HepG2 (cell line): ENCODE results near the gene POLDIP3. TPM values are rescaled to one million over a fixed set of nuclear protein-coding genes. Genes with fewer than 3 reads are reported as not detected.

Source experiments
- FOXK2 ChIP-seq: fragments of 450-650 bp; IDR thresholded peaks from 2 replicates; pipeline ENCODE4 v1.6.1; 2016
- NR3C1 ChIP-seq: sonication (generic); formaldehyde crosslinking; IDR thresholded peaks from 2 replicates; pipeline ENCODE4 v1.4.0; 2020; ENCODE audit warnings: missing genetic modification reagents
- ZBTB38 ChIP-seq: sonication (generic); formaldehyde crosslinking; IDR thresholded peaks from 2 replicates; pipeline ENCODE4 v1.5.1; 2020; ENCODE audit warnings: mild to moderate bottlenecking, missing genetic modification reagents
- ZNF317 ChIP-seq: sonication (generic); formaldehyde crosslinking; IDR thresholded peaks from 2 replicates; pipeline ENCODE4 v1.5.0; 2020; ENCODE audit warnings: mild to moderate bottlenecking, missing genetic modification reagents
- ZNF891 ChIP-seq: sonication (generic); formaldehyde crosslinking; IDR thresholded peaks from 2 replicates; pipeline ENCODE4 v1.5.0; 2020; ENCODE audit warnings: mild to moderate bottlenecking, missing genetic modification reagents
- polyA plus RNA-seq, 8 experiments: library from polyadenylated mRNA; depleted of rRNA in 3 of 8; stranded (reverse) in 7 of 8; unstranded in 1 of 8; fragments of >200 nt; fragmentation: Illumina TruSeq in 4 of 8; extraction: Trizol in 4 of 8; gene quantifications; 2 replicates each; pipeline versions ENCODE4 v1.2.1 to v1.2.3, GENCODE V29; 2011 to 2016; ENCODE audit warnings: low read depth in 4 of 8, missing spikeins in 1 of 8, mixed read lengths in 1 of 8; ENCODE audit not compliant: insufficient read depth in 1 of 8
- total RNA-seq, 5 experiments: library from RNA; depleted of rRNA; stranded (reverse); fragments of >200 nt; fragmentation: Illumina TruSeq; extraction: Trizol; gene quantifications; 2 replicates each; pipeline ENCODE4 v1.2.3, GENCODE V29; 2016; ENCODE audit warnings: low read depth in 1 of 5
- TF ChIP-seq, protein P1 (sequence below): IDR thresholded peaks from 2 replicates; pipeline ENCODE4 v1.6.1; 2016; ENCODE audit warnings: low read depth, missing genetic modification reagents, missing compliant biosample characterization

The POLDIP3 gene
- total and polyA plus RNA-seq, 2 of the 13 experiments (the other 11 are each of a cell fraction or from before 2014, with no cell fraction given) = 45.8 to 47.4 TPM

GRCh38 chr22:42642806-42643633 is 28.3 kb upstream of the POLDIP3 start (continued):
- TF ChIP-seq, protein P1, sequence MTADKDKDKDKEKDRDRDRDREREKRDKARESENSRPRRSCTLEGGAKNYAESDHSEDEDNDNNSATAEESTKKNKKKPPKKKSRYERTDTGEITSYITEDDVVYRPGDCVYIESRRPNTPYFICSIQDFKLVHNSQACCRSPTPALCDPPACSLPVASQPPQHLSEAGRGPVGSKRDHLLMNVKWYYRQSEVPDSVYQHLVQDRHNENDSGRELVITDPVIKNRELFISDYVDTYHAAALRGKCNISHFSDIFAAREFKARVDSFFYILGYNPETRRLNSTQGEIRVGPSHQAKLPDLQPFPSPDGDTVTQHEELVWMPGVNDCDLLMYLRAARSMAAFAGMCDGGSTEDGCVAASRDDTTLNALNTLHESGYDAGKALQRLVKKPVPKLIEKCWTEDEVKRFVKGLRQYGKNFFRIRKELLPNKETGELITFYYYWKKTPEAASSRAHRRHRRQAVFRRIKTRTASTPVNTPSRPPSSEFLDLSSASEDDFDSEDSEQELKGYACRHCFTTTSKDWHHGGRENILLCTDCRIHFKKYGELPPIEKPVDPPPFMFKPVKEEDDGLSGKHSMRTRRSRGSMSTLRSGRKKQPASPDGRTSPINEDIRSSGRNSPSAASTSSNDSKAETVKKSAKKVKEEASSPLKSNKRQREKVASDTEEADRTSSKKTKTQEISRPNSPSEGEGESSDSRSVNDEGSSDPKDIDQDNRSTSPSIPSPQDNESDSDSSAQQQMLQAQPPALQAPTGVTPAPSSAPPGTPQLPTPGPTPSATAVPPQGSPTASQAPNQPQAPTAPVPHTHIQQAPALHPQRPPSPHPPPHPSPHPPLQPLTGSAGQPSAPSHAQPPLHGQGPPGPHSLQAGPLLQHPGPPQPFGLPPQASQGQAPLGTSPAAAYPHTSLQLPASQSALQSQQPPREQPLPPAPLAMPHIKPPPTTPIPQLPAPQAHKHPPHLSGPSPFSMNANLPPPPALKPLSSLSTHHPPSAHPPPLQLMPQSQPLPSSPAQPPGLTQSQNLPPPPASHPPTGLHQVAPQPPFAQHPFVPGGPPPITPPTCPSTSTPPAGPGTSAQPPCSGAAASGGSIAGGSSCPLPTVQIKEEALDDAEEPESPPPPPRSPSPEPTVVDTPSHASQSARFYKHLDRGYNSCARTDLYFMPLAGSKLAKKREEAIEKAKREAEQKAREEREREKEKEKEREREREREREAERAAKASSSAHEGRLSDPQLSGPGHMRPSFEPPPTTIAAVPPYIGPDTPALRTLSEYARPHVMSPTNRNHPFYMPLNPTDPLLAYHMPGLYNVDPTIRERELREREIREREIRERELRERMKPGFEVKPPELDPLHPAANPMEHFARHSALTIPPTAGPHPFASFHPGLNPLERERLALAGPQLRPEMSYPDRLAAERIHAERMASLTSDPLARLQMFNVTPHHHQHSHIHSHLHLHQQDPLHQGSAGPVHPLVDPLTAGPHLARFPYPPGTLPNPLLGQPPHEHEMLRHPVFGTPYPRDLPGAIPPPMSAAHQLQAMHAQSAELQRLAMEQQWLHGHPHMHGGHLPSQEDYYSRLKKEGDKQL (CRISPR knock-in tag) = no peak
- no peak for TF ChIP-seq ZNF317 (CRISPR knock-in tag)
- no peak for TF ChIP-seq FOXK2
- TF ChIP-seq NR3C1 (CRISPR knock-in tag) = no peak
- TF ChIP-seq ZBTB38 (CRISPR knock-in tag) = 0 out of 2 replicates have a peak, but pooled peaks have one; percentile 10
- TF ChIP-seq ZNF891 (CRISPR knock-in tag) = no peak
